GM18505 (cell line): ENCODE measurements around the gene AUTS2.

Experiments used
- ATAC-seq: cut with Tn5 transposase; IDR thresholded peaks from one replicate; pipeline ENCODE4 v1.9.1; 2021; ENCODE audit not compliant: unreplicated experiment
- POLR2A ChIP-seq: IDR thresholded peaks from 4 replicates; pipeline ENCODE4 v1.6.1; 2011; ENCODE audit warnings: borderline replicate concordance; ENCODE audit not compliant: insufficient read depth, insufficient read length; ENCODE audit errors: extremely low read depth

Gene AUTS2

DNA sequence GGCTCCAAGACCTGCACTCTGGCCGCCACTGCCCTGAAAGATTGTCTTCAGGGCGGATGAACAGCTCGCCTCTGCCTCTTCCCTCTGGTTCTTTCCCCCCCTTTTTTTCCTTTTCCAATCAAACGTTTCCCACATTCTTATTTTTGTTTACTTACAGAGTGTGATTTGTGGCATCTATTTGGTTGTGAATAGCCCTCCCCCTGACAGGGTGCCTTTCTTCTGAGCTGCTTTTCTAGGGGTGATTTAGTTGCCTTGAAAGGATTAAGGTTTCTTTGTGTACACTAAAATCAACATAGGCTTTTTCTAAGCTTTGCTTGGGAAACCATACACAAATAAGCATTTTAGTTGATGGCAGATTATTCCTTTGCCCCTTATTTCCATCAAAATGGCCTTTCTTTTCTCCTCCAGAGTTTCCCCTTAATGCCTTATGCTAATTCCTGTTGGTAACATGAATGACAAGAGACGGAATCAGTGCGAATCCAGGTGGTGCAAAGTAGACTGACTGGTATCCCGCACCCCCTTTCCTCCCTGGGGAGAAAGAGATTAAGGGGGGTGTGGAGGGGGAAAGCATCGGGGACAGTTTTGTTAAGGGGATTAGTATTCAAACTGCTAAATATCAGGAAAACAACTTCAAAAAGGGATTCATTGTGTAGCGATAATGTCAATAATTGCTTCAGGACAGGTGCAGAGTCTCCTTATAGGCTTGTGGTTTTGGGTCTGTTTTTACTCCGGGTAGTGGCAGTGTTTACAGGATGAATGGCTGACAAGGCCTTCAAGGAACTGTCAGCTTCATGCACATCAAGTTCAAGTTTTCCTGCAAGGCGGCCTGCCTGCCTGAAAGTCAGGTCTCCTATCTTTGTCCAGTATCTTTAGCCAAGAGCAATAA lies 1102.0 kb downstream of the AUTS2 start:
- no peak for TF ChIP-seq POLR2A
- no peak for ATAC-seq

DNA sequence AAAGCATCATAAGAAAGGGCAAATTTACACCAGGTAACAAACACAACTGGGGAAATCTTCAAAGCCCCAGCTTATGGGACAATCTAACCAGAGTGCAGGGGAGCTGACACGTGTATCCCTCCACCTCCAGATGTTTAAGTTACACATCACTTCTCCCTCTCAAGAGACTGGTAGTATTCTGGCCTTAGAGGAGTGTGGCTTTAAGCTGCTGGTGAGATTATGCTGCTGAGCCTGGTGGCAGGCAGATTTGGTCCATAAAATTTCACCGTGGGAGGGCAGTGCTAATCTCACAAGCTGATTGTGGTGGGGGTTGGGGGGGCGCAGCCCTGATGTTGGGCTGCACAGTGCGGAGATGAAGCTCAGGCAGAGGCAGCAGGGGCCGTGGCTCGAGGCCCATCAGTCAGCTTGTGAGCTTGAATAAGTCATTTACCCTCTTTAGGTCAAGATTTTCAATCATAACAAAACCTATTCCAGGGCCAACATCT lies 1102.7 kb downstream of the AUTS2 start:
- no peak for ATAC-seq
- TF ChIP-seq POLR2A = no peak

DNA sequence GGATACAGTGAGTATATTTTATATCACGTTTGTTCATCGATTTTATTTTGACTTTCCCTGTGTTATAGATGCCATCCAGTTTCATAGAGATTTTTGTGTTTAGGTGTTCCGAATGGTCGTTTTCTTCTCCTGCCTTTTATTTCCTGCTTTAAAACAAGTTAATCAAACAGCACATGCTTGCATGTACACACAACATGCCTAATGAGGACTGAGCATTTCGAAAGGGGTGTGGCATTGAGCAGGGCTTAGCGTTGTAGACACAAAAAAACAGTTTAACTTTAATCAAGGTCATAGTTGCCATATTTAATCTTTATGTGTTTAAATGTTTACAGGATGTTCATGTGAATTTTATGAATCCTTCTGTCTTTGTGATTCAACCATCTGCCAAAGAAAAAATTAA lies 1103.2 kb downstream of the AUTS2 start:
- no peak for TF ChIP-seq POLR2A

DNA sequence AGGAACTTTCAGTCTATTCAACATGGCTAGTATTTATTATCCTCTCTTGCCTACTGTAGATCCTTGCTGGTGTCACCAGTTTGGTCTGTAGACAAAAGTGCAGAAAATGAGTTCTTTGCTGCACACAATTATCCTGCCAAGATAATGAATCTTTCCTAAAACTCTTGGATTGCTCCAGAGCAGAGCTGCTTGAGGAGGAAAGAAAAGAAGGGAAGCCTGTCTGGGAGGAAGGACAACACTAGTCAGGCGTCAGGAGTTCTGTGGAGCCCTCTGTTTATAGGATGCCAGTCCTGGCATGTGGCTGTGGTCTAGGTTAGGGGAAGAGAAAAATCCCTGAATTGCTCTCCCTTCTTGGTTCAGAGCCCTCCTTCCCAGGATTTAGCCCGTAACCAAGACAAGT lies 1103.7 kb downstream of the AUTS2 start:
- TF ChIP-seq POLR2A = no peak
- ATAC-seq = no peak

More for the DNA sequence above, 1103.2 kb downstream of the AUTS2 start:
- no peak for ATAC-seq

DNA sequence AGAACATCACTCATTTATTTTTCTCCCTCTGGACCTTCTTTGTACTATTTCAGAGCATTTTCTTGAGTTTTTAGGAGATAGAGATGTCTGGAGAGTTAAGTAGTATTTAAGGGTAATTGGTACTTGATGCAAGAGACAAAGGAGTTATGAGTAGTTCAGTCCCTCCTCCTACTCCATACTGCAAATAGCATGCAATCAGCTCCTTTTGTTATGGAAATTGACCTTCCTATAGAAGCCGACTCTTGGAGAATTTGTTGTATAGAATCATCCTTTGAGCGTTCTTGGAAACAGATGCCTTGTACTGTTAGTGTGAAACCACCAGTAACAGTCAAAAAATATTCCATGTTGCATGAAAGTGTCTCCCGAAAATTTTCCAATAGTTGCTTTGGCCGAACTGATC lies 1105.5 kb downstream of the AUTS2 start:
- no peak for ATAC-seq
- TF ChIP-seq POLR2A = no peak

DNA sequence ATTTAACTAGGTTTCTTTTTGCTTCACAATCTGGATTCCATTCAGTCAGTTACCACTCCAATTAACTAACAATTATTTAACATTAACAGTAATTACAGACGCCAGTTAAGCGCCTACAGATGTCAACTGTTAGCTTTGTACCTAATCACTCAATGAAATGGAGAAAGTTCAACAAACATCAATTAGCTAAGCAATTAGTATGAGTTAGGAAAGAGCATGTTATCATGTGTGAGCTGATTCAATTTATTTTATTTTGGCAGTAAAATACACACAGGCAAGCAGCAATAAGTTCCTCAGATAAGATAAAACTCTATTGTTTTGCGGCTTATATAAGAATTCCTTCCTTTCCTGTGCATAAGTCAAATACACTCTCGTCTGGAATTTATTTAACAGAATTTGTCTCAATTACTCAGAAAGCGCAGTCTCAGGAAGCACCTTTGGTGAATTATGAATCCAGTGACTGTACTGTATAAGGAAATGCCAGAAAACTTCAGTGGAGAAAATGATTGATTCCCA lies 1106.6 kb downstream of the AUTS2 start:
- ATAC-seq = no peak
- no peak for TF ChIP-seq POLR2A

DNA sequence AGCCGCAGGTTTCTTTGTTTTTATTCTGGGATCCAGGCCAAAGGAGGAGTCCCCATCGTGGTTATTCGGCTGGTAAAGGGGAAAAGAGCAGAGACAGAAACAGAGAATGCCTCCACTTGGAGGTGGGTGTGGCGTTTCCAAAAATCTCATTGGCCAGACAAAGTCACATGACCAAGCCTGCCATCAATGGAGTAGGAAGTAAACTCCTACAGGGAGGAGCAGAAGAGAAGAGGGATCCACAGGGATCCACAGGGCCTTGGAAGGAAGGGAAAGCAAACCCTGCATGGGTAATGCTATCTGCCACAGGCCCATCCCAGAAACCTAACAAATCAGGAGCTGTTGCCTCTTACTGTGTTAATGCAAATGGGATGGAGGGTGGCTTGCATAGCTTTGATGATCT lies 1107.9 kb downstream of the AUTS2 start:
- TF ChIP-seq POLR2A = no peak
- no peak for ATAC-seq

DNA sequence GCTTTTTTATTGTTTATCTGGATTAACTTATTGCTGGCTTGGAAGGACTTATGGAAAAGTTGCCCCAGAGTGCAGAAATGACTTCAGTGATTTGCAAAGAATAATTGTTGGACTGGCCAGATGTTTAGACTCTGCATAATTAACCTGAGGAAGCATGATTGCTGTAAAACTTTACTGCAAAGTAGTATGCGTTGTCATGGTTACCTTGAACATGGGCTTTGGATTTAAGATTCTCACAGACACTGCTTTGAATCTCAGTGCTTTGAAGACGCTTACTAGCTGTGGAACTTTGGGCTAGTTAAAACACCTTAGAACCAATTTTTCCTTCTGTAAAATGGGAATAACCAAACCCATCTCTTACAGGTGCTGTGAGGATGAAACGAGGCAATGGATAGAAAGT lies 1108.4 kb downstream of the AUTS2 start:
- ATAC-seq = no peak
- no peak for TF ChIP-seq POLR2A

DNA sequence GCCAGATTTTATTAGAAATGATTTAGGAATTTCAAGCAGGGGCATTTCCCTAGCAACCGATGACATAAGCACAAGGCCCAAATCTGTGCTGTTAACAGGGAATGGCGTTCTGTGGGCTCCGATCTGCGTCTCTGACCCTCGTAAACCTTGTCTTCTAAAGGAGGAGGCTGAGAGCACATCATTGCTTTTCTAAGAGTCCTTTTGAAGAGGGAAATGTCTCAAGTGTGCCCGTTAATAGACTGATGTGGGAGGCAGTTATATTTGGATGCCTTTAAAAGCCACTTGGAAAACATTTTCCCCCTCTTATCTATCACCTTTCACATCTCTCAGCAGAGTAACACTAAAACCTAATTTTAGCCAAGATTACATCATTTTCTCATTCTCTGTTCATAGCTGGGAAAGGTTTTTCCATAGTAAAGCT lies 1109.6 kb downstream of the AUTS2 start:
- TF ChIP-seq POLR2A = no peak
- no peak for ATAC-seq

DNA sequence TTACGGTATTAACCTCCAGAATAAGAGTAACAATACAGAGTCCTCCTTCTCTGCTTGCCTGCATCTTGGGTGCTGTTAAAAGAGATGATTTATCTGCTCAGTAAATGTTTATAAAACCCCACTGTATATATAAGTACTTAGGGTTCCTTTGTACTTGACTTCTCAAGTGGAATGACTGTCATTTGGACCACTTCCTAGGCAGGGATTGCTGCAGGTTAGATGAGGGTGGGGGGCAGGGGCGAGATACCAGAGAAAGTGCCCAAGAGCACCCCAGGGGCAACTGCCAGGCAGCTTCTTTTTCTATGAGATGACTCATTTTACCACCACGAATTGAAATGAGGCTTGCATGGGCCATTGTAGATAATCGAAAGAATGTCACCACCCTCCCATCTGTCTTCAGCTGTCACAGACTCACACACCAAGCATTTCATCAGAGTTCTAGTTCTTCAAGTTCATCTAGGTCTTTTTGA lies 1111.8 kb downstream of the AUTS2 start:
- TF ChIP-seq POLR2A = no peak
- ATAC-seq = no peak

DNA sequence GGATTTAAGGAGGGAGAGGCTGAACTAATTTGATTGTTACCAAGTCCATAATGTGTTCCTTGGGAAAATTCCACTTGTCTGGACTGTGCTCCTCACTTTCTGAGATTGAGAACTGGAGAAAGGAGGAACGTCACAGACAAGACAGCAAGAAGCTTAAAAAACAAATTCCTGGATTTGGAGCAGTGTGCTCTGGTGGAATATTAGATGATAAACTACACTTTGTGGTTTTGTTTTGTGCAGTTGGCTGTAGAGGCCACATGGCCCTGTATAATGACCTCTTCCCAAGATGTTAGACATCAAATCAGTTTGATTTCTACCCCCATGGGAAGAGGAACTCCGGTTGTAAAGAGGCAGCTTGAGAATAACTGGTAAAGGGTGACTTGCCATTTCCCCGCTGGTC lies 1112.4 kb downstream of the AUTS2 start:
- TF ChIP-seq POLR2A = no peak
- ATAC-seq = no peak

DNA sequence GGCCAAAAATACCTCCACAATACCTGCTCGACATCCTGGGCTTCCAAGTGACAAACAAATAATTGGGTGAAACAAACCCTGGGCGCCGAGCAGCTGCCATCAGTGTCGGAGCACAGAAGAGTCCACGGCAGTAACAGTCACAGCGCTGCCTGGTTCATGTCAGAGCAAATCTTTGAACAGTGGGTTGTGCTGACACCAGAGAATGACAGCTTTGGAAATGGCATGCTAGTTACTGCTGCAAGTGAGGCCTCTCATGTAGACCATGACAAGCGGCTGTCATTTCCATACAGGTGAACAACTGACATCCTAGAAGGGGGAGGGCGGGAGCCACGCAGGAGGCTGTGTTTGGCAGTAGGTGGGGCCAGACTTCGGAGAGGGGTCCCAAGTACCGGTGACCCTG lies 1113.2 kb downstream of the AUTS2 start:
- TF ChIP-seq POLR2A = no peak

DNA sequence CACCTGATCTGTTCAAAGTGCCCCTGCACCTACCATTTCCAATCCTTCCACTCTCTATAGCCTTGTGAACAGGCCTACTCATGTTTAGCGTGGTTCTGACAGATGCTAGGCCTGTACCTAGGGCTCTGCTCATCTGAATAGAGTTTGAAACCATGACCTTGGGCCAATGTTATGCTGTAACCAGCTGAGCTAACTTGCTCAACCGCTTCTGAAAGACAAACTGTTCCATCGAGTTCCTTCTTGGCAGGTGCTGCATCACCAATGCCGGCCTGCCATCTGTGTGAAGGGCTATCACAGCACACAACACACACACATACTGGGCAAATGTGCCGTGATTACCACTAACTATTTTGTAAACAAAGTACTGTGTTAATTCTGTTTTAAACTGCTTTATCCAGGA lies 1114.7 kb downstream of the AUTS2 start:
- ATAC-seq = no peak
- TF ChIP-seq POLR2A = no peak

More for the DNA sequence above, 1113.2 kb downstream of the AUTS2 start:
- ATAC-seq = no peak

DNA sequence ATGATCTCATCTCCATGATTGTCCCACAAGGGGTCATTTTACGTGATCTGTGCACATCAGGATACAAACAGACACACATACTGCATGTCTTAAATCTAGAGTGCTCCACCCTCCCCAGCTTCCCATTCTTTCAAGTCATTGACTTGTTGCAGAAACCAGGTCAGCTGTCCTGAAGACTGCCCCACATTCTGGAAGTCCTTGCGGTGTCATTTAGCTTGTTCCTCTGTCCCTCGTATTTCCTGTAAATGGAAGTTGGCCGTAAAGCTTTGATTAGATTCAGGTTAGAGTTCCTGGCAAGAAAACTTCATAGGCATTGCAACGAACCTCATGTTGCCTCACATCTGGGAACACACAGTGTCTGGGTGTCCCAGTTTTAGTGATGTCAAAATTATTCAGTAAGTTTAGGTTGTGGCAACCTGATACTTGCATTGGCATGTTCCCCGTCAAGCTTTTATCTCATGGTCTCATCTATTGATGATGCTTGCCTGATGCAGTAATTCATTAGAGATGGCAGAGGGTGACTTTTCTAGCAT lies 1116.3 kb downstream of the AUTS2 start:
- TF ChIP-seq POLR2A = no peak
- no peak for ATAC-seq
